GM19099 (cell line): ENCODE results near the gene ZFP28.

Source experiments
- POLR2A ChIP-seq: IDR thresholded peaks from 3 replicates; pipeline ENCODE4 v1.6.1; 2011; ENCODE audit warnings: low read depth; ENCODE audit not compliant: insufficient read length; ENCODE audit errors: extremely low read depth

The ZFP28 gene

DNA sequence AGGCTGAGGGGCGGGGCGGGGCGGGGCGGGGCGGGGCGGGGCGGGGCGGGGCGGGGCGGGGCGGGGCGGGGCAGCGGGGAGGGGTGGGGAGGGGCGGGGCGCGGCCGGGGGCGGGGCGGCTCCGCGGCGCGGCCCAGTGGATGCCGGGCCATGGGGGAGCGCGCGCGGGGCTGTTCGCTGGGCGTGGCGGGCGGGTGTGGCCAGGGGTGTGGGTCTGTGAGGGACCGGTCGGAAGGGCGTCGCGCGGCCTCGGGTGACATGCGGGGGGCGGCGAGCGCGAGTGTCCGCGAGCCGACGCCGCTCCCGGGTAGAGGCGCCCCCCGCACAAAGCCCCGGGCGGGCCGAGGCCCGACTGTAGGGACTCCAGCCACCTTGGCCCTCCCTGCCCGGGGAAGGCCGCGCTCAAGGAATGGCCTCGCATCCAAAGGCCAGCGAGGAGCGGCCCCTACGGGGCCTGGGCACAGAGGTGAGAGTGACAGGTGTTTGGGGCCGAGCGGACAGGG lies at the start of gene ZFP28:
Gene ZFP28, plus strand, starts transcription at position 188 of the 503 bp plus-strand sequence. Its CDS starts 71 bp downstream, at position 259.
- no peak for TF ChIP-seq POLR2A

DNA sequence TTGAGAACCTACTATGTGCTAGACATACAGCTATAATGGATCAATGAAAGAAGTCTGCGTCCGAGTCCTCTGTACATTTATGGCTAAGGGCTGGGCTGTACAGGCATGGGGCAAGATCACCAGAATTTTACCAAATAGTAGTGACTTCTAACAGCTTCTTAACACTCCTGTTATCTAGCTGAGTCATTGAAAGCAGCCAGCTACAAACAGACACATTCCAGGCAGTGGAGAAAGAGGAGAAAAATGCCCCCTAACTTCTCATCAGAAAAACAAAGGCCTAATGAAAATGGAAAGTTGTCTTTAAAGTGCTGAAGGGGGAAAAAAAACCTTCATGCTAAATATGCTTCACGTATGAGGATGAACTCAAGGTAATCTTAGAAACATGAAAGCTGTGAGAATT lies 47.3 kb upstream of the ZFP28 start:
- TF ChIP-seq POLR2A: no peak

DNA sequence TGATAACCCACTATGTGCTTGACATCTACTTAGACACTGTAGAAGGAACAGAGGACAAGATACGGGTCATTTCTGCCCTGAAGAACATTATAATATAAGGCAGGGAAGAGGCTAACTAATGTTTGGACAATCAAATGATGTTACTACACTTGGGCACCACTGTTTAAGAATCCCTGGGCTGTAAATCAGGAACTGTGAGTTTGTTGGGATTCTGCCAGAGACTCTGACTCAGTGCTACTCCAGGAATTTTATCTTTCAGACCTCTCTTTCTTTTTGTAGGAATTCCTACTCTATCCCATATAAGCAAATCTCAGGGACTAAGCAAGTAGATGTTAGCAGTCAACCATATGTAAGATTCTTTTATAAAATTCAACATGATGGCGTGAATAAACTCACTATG lies 34.2 kb upstream of the ZFP28 start:
- no peak for TF ChIP-seq POLR2A

DNA sequence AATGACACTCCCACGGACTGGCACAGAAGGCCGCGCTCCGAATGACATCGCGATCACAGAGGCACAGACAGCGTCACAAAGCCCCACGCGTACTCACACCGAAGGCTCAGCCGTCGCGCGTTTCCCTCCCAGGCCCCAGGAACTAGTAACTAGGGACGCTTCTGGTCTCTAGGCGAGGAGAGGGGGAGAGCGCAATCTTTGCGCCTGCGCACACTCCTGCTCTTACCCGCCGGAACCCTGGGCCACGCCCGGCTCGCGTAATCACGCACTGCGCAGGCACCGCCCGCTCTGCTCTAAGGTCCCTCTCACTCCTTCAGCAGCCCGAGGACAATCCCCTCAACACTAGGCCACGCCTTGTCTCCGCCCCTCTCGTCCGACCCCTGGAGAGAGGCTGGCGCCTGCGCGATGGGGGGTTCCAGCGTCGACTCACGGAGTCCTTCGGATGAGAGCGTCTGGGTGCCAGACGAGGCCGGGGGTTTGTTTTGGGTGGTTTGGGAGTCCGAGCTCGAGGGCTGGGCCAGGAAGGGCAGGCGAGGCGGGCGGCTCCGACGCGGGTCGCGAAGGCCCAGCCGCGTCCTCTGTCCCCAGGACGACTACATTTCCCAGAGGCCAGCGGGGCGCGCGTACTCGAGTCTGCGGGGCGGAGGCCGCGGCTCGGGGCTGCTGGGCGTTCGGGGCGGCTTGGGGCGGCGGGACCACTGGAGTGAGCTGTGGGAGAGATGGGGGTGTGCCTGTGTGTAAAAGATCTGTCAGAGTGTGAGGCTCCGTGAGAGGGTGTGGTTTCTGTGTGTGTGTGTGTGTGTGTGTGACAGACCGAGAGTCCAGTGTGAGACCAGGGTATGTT lies 31.1 kb upstream of the ZFP28 start, which contains the start of gene ZNF471:
Gene ZNF471, plus strand, starts transcription at position 410 of the 844 bp plus-strand sequence. CDS start 3,717 bp downstream, outside the sequence.
- TF ChIP-seq POLR2A: no peak

DNA sequence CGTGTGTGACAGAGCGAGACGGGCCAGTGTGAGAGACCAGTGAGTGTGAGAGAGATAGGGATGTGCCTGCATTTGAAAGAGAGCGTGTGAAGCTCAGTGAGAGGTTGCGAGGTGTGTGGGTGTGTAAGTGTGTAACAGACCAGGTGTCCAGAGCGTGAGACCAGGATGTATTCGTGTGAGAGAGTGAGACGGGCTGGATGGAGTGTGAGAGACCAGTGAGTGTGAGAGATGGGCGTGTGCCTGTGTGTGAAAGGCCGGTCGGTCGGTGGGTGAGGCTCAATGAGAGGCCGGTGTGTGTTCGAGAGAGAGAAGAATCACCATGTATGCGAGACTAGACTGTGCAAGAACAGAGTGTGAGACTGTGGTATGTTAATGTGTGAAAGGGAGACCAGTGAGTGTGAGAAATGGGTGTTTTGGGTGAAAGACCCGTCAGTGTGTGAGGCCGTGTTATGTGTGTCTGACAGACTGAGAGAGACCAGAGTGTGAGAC lies 30.4 kb upstream of the ZFP28 start:
- TF ChIP-seq POLR2A: no peak

DNA sequence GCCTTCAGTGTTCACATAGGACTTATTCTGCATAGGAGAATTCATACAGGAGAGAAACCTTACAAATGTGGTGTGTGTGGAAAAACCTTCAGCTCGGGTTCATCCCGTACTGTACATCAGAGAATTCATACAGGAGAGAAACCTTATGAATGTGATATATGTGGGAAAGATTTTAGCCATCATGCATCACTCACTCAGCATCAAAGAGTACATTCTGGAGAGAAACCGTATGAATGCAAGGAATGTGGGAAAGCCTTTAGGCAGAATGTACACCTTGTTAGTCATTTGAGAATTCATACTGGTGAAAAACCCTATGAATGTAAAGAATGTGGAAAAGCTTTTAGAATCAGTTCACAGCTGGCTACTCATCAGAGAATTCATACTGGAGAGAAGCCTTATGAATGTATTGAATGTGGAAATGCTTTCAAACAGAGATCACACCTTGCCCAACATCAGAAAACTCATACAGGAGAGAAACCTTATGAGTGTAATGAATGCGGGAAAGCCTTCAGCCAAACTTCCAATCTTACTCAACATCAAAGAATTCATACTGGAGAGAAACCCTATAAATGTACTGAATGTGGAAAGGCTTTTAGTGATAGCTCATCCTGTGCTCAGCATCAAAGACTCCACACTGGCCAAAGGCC lies 13.4 kb upstream of the ZFP28 start:
- no peak for TF ChIP-seq POLR2A

DNA sequence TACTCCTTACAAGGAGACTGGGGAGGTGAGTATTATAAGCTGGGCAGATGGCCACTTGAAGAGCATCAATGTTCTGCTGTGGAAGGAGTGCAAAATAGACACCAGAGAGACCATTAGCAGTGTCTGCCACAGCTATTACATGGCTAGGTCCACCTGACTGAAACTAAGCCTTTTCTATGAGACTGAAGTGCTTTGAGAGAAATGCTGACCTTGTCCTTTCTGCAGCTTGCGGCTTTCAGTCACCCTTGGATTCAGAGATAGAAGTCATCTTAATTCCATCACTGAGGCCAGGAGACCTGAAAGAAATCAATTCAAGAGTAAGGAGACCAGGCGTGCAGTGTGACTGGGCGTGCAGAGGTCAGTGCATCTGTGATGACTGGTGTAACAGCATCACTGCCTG lies 1.3 kb upstream of the ZFP28 start:
- no peak for TF ChIP-seq POLR2A

DNA sequence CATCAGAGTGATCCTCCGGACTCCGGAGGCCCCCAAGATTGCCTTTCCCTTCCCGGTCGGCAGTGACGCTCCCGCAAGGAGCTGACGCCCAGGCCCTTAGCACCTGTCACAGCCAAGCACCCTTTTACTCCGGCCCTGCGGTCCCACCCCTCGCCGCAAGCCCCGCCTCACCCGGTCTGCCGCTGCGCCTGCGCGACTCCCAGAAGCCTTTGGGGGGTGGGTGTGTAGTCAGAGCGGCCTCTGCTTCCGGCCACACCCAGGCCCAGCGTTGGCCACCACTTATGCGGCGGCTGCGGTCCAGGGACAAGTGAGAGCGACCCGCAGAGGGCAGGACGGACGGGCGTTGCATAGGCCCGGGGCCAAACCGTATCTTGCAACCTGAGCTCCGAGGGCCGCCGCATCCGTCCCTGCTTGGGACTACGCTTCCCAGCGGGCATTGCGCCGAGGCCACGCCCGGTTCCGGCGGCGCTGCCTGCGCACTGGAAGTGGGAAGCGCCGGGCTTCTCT lies 441 bp upstream of the ZFP28 start:
- no peak for TF ChIP-seq POLR2A

DNA sequence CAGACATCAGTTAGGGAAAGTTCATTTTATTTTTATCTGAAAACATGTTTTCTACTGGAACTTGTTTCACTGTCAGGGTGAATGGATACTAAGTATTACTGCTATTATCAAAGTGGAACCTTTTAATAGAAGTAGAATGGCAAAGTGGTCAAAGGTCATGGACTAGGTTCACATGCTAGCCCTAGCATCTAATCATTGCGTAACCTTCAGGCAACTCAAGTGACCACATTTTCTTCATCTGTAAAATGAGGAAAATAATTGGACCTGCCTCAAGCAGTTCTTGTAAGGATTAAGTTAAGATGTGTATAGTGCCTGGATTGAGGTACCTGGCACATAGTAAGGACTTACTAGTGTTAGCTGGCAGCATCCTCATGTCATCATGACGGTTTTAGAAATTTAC lies 5.0 kb downstream of the ZFP28 start:
- TF ChIP-seq POLR2A: no peak

DNA sequence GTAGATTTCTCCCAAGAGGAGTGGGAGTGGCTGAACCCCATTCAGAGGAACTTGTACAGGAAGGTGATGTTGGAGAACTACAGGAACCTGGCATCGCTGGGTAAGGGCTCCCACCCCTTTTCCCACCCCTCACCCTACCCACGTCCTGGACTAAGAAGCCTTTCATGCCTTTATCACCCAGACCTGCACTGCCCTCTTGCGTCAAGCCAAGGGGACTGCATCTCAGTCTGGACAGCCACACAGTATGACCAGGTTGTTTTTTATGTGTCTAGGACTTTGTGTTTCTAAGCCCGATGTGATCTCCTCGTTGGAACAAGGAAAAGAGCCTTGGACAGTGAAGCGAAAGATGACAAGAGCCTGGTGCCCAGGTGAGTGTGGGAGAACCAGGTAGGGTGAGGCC lies 8.8 kb downstream of the ZFP28 start:
- no peak for TF ChIP-seq POLR2A

DNA sequence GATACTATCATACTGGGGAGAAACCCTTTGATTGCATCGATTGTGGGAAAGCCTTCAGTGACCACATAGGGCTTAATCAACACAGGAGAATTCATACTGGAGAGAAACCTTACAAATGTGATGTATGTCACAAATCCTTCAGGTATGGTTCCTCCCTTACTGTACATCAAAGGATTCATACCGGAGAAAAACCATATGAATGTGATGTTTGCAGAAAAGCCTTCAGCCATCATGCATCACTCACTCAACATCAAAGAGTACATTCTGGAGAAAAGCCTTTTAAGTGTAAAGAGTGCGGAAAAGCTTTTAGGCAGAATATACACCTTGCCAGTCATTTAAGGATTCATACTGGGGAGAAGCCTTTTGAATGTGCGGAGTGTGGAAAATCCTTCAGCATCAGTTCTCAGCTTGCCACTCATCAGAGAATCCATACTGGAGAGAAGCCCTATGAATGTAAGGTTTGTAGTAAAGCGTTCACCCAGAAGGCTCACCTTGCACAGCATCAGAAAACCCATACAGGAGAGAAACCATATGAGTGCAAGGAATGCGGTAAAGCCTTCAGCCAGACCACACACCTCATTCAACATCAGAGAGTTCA lies 15.6 kb downstream of the ZFP28 start:
- TF ChIP-seq POLR2A: no peak

DNA sequence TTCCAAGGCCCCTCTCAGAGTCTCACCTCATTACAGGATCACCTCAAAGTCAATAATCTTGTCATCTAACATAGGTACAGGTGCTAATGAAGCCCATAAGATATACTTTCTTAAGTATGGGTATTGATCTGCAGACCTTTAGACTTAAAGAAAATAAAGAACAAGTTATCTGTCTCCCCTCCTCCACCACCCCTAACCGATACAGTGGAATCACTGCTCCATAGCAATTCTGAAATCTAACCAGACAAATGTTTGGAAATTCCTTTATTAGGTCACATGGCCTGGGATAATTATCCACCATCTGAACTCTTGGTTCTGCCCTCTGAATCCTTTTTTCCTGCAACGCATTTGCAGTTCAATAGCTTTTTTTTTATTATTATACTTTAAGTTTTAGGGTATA lies 24.0 kb downstream of the ZFP28 start:
- no peak for TF ChIP-seq POLR2A

DNA sequence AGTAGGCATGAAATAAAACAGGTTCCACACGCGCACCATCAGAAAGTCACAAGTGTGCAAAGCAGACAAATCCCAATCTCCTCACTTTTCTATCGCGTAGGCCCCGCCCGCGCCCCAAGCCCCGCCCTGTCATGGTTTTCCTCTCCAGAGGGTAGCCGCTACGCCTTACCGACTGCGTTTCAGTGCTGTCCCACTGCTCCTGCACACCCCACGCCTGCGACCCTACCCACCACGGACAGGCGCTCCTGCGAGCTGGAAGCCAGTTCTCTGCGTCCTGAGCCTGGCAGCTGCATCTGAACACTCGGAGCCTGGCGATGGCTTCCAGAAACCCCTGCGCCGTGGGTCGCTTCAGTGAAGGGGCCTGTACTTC lies 28.1 kb downstream of the ZFP28 start:
- TF ChIP-seq POLR2A: no peak

DNA sequence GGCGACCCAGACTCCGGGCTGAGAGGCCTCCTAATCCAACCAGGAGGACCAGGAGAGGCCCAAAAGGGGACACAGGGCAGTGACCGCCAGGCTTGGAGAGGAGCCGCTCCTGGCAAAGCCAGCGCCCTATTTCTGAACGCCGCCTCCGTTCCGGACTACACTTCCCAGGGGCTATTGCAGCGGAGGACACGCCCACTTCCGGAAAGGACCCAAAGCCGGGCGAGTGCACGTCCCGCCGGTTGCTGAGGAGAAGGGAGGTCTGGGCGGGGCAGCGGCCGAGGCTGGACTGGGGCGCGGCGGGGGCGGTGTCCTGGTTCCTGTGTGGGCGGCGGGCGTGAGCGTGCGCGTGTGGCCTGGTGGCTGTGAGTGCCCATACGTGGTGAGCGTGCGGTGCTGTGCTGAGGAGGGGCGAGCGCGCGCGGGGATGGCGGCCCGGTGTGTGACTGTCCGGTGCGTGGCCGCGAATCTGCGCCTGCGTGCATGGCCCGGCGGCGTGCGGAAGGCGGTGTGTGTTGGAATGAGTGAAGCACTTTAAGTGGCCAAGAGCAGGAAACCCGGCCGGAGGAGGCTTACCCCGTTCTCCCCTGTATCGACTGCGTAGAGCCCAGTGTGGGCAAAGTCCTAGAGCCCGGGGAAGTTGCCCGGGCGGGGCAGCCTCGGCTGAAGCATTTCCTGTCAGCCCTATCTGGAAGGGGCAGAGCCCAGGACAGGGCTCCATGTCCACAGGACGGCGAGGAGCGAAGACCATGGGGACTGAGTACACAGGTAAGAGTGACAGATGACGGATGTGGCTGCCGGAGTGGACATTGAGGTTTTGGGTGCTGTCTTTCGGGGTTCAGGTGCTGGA lies 28.7 kb downstream of the ZFP28 start, which contains the start of gene ZNF470:
Gene ZNF470, plus strand, starts transcription at position 195 of the 847 bp plus-strand sequence. CDS start 2,844 bp downstream, outside the sequence.
- TF ChIP-seq POLR2A: peak; percentile 50
